ENCODE data around the gene PHRF1. TPM values are rescaled to one million over a fixed set of nuclear protein-coding genes. Genes with fewer than 3 reads are reported as not detected.

Gene PHRF1
- polyA plus RNA-seq, 1 donor from 2014 or later: 8.5 TPM

DNA sequence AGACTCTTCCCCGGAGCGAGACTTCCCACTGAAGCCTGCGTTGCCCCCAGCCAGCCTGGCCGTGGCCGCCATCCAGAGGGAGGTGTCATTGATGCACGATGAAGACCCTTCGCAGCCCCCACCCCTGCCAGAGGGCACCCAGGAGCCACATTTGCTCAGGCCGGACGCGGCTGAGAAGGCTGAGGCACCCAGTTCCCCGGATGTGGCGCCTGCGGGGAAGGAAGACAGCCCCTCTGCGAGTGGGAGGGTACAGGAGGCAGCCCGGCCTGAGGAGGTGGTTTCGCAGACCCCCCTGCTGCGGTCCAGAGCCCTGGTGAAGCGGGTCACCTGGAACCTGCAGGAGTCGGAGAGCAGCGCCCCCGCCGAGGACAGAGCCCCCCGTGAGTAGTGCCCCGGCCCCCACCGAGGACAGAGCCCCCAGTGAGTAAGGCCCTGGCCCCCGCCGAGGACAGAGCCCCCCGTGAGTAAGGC lies 33.1 kb downstream of the PHRF1 start:
- H4K20me1 ChIP-seq (ENCODE audit: insufficient read depth): no peaks in the 10 kb centered on the region
- H3K36me3 ChIP-seq (ENCODE audit: insufficient read depth, low read length): no peaks in the 10 kb centered on the region
- no peak for TF ChIP-seq CTCF (IDR thresholded peaks at IDR 0.05; ENCODE audit: poor library complexity, severe bottlenecking)
- no peak for TF ChIP-seq MXI1 (conservative IDR thresholded peaks at IDR 0.05; ENCODE audit: poor library complexity, severe bottlenecking)
- TF ChIP-seq REST (IDR thresholded peaks at IDR 0.05; ENCODE audit: borderline replicate concordance): no peak
- TF ChIP-seq POLR2AphosphoS5 (IDR thresholded peaks at IDR 0.05): no peak
- TF ChIP-seq EP300 (conservative IDR thresholded peaks at IDR 0.05; ENCODE audit: poor library complexity, severe bottlenecking): no peak
- TF ChIP-seq TAF1 (IDR thresholded peaks at IDR 0.05; ENCODE audit: low read depth): no peak
- no peak for TF ChIP-seq SMC3 (conservative IDR thresholded peaks at IDR 0.05; ENCODE audit: poor library complexity)
- TF ChIP-seq RAD21 (conservative IDR thresholded peaks at IDR 0.05): no peak
- TF ChIP-seq EZH2 (IDR thresholded peaks at IDR 0.05; ENCODE audit: borderline replicate concordance, insufficient read depth, low read length, poor library complexity, severe bottlenecking): no peak
- no peaks in the 10 kb centered on the region for H3K27me3 ChIP-seq (ENCODE audit: insufficient read depth, low read depth, low read length)
- no peak overlapping the region for H3K4me3 ChIP-seq (ENCODE audit: low read length)
- H3K27ac ChIP-seq (ENCODE audit: low read length): no peak overlapping the region
- H3K9me2 ChIP-seq (ENCODE audit: insufficient read depth, low read length): no peaks in the 10 kb centered on the region
- H3K9ac ChIP-seq (ENCODE audit: low read length): no peak overlapping the region
- H3F3A ChIP-seq (ENCODE audit: insufficient read depth, low read length, poor library complexity, severe bottlenecking): no peaks in the 10 kb centered on the region
- H3K9me3 ChIP-seq (ENCODE audit: low read length): no peaks in the 10 kb centered on the region
- no peaks in the 10 kb centered on the region for H3K79me2 ChIP-seq (replicated peaks; ENCODE audit: insufficient read depth, low read length)
- no peak overlapping the region for H2AFZ ChIP-seq (ENCODE audit: low read depth, low read length)
- H3K4me2 ChIP-seq (ENCODE audit: low read length): no peak overlapping the region

GRCh38 chr11:610146-610801 lies 34.0 kb downstream of the PHRF1 start:
- no peaks in the 10 kb centered on the region for H3K27me3 ChIP-seq (ENCODE audit: insufficient read depth, low read depth, low read length)
- no peak overlapping the region for H3K4me2 ChIP-seq (ENCODE audit: low read length)
- H3K27ac ChIP-seq (ENCODE audit: low read length): no peak overlapping the region
- H3K9me3 ChIP-seq (ENCODE audit: low read length): no peaks in the 10 kb centered on the region
- H3F3A ChIP-seq (ENCODE audit: insufficient read depth, low read length, poor library complexity, severe bottlenecking): no peaks in the 10 kb centered on the region
- H3K79me2 ChIP-seq (replicated peaks; ENCODE audit: insufficient read depth, low read length): no peaks in the 10 kb centered on the region
- no peaks in the 10 kb centered on the region for H4K20me1 ChIP-seq (ENCODE audit: insufficient read depth)
- H3K36me3 ChIP-seq (ENCODE audit: insufficient read depth, low read length): no peaks in the 10 kb centered on the region
- TF ChIP-seq RAD21 (conservative IDR thresholded peaks at IDR 0.05) (no peak), EZH2 (IDR thresholded peaks at IDR 0.05; ENCODE audit: borderline replicate concordance, insufficient read depth, low read length, poor library complexity, severe bottlenecking) (no peak), REST (IDR thresholded peaks at IDR 0.05; ENCODE audit: borderline replicate concordance) (no peak), CTCF (IDR thresholded peaks at IDR 0.05; ENCODE audit: poor library complexity, severe bottlenecking) (no peak), SMC3 (conservative IDR thresholded peaks at IDR 0.05; ENCODE audit: poor library complexity) (no peak), MXI1 (conservative IDR thresholded peaks at IDR 0.05; ENCODE audit: poor library complexity, severe bottlenecking) (no peak), TAF1 (IDR thresholded peaks at IDR 0.05; ENCODE audit: low read depth) (no peak)
- no peak overlapping the region for H3K9ac ChIP-seq (ENCODE audit: low read length)
- no peak overlapping the region for H3K4me3 ChIP-seq (ENCODE audit: low read length)
- H2AFZ ChIP-seq (ENCODE audit: low read depth, low read length): no peak overlapping the region
- H3K9me2 ChIP-seq (ENCODE audit: insufficient read depth, low read length): no peaks in the 10 kb centered on the region
